K562 (cell line): Measurements from ENCODE around the gene ABHD3. TPM values are rescaled to one million over a fixed set of nuclear protein-coding genes. Genes with fewer than 3 reads are reported as not detected.
A peak's percentile ranks its signal among the peaks of the same experiment; 100 is the strongest.

ENCODE experiments used
- ATF4 ChIP-seq: fragments of 450-650 bp; formaldehyde crosslinking; IDR thresholded peaks from 2 replicates; pipeline ENCODE4 v1.4.0; 2022; ENCODE audit warnings: mild to moderate bottlenecking, moderate library complexity
- CHD7 ChIP-seq: fragments of 200-600 bp; sonication (generic); IDR thresholded peaks from one replicate; pipeline ENCODE4 v1.6.1; 2012; ENCODE audit warnings: mild to moderate bottlenecking, low read depth, low read length, inconsistent platforms
- ETS2 ChIP-seq: IDR thresholded peaks from 2 replicates; pipeline ENCODE4 v1.6.1; 2016; ENCODE audit warnings: borderline replicate concordance, missing genetic modification characterization, mild to moderate bottlenecking, moderate library complexity, missing compliant biosample characterization; ENCODE audit not compliant: poor library complexity, severe bottlenecking
- HIVEP1 ChIP-seq: fragments of 250-450 bp; sonication (Bioruptor Pico); IDR thresholded peaks from 2 replicates; pipeline ENCODE4 v1.4.0; 2020; ENCODE audit warnings: mild to moderate bottlenecking
- HOXB6 ChIP-seq: fragments of 250-450 bp; sonication (Bioruptor Pico); IDR thresholded peaks from 2 replicates; pipeline ENCODE4 v1.5.1; 2022; ENCODE audit warnings: mild to moderate bottlenecking, borderline replicate concordance
- MAFF ChIP-seq: IDR thresholded peaks from 2 replicates; pipeline ENCODE4 v1.6.1; 2012; ENCODE audit warnings: low read length, improper control_type of control experiment
- NELFE ChIP-seq: IDR thresholded peaks from 2 replicates; pipeline ENCODE4 v1.6.1; 2011; ENCODE audit warnings: mild to moderate bottlenecking; ENCODE audit not compliant: insufficient read depth, insufficient read length
- POLR2H ChIP-seq: IDR thresholded peaks from 2 replicates; pipeline ENCODE4 v1.6.1; 2016; ENCODE audit warnings: missing genetic modification characterization, low read depth, mild to moderate bottlenecking, control low read depth, missing compliant biosample characterization, moderate library complexity
- SOX6 ChIP-seq: fragments of 450-650 bp; IDR thresholded peaks from 2 replicates; pipeline ENCODE4 v1.6.1; 2014; ENCODE audit warnings: mild to moderate bottlenecking
- TSC22D4 ChIP-seq: fragments of 450-650 bp; IDR thresholded peaks from 2 replicates; pipeline ENCODE4 v1.6.1; 2016; ENCODE audit warnings: missing genetic modification characterization, missing biosample characterization, control low read depth
- ZBTB1 ChIP-seq: sonication (generic); formaldehyde crosslinking; IDR thresholded peaks from 2 replicates; pipeline ENCODE4 v1.8.1; 2023; ENCODE audit warnings: missing genetic modification reagents, low read depth, mild to moderate bottlenecking, borderline replicate concordance
- ZNF589 ChIP-seq: fragments of 200-800 bp; sonication (Bioruptor generic); IDR thresholded peaks from 2 replicates; pipeline ENCODE4 v1.6.1; 2016; ENCODE audit warnings: low read depth, missing genetic modification characterization, missing compliant biosample characterization
- ZNF79 ChIP-seq: fragments of 250-450 bp; sonication (Bioruptor Pico); IDR thresholded peaks from 2 replicates; pipeline ENCODE4 v1.4.0; 2020; ENCODE audit warnings: low read depth, mild to moderate bottlenecking, moderate library complexity
- polyA plus RNA-seq, 8 experiments: library from polyadenylated mRNA; depleted of rRNA in 4 of 8; stranded (reverse) in 5 of 8; unstranded in 3 of 8; fragments of >200 nt; fragmentation: Nextera tagmentation in 2 of 8; fragmentation: Illumina TruSeq in 1 of 8; extraction: Ambion mirVana in 2 of 8; extraction: Trizol in 1 of 8; gene quantifications; 2 replicates each; pipeline versions ENCODE4 v1.2.1 to v1.2.3, GENCODE V29; 2011 to 2014; ENCODE audit warnings: inconsistent platforms in 1 of 8, missing spikeins in 1 of 8
- total RNA-seq, 7 experiments: library from RNA; depleted of rRNA in 6 of 7; stranded (reverse); fragments of >200 nt in 6 of 7; fragmentation: Illumina TruSeq in 2 of 7; extraction: Trizol in 2 of 7; gene quantifications; 2 replicates each; pipeline versions ENCODE4 v1.2.1 to v1.2.3, GENCODE V29; 2011 to 2021; ENCODE audit warnings: low replicate concordance in 1 of 7
- TF ChIP-seq, protein P1 (sequence below): conservative IDR thresholded peaks from 2 replicates; pipeline ENCODE4 v1.6.1; 2011; ENCODE audit warnings: low read depth, mild to moderate bottlenecking, low read length; ENCODE audit not compliant: control insufficient read depth

The ABHD3 gene
- total and polyA plus RNA-seq, 9 of the 15 experiments (the other 6 are each of a cell fraction or from before 2014, with no cell fraction given) = 6.3 to 38.8 (median 19.4) TPM

- TF ChIP-seq CHD7 (no peak), POLR2H (tag) (peak; percentile 41; the same call in 1 of the 2 replicates), ZNF79 (CRISPR knock-in tag) (no peak), TSC22D4 (tag) (no peak), ZBTB1 (no peak), HIVEP1 (no peak), MAFF (peak; percentile 66; the same call in 1 of the 2 replicates), SOX6 (peak; percentile 81), HOXB6 (no peak), ZNF589 (peak; percentile 76), ETS2 (tag) (no peak), NELFE (no peak), ATF4 (CRISPR knock-in tag) (0 out of 2 replicates have a peak, but pooled peaks have one; percentile 7)
- TF ChIP-seq, protein P1, sequence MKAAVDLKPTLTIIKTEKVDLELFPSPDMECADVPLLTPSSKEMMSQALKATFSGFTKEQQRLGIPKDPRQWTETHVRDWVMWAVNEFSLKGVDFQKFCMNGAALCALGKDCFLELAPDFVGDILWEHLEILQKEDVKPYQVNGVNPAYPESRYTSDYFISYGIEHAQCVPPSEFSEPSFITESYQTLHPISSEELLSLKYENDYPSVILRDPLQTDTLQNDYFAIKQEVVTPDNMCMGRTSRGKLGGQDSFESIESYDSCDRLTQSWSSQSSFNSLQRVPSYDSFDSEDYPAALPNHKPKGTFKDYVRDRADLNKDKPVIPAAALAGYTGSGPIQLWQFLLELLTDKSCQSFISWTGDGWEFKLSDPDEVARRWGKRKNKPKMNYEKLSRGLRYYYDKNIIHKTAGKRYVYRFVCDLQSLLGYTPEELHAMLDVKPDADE = no peak
Observed at GRCh38 chr18:21735452-21736015, 31.0 kb upstream of the ABHD3 start (continued).
